B cell (primary cell): ENCODE measurements around the gene METRNL. TPM values are rescaled to one million over a fixed set of nuclear protein-coding genes. Genes with fewer than 3 reads are reported as not detected.

Experiments used
- ATAC-seq: fragments of 200-7000 bp; cut with Tn5 transposase; one replicate; pipeline ENCODE4 v1.10.0; 2021; ENCODE audit warnings: low read depth, mild to moderate bottlenecking, moderate number of reproducible peaks, moderate library complexity
- CTCF ChIA-PET: fragments of 350-600 bp; sonication (Branson Sonifier 250); formaldehyde crosslinking; loops from one replicate; lab custom pipeline; 2021; ENCODE audit warnings: antibody characterized with exemption, inconsistent platforms; lab: Charles Lee
- POLR2A ChIA-PET: fragments of 350-600 bp; sonication (Branson Sonifier 250); formaldehyde crosslinking; loops from one replicate; lab custom pipeline; 2021; ENCODE audit warnings: antibody characterized with exemption; lab: Charles Lee
- DNase-seq: peaks from one replicate; pipeline ENCODE4 v3.0.0; 2013
- H2AFZ ChIP-seq: 2 replicates; pipeline ENCODE4 v1.6.1; 2012; ENCODE audit warnings: mild to moderate bottlenecking, low read depth, low read length; ENCODE audit not compliant: insufficient read depth, poor library complexity, severe bottlenecking
- H3K27ac ChIP-seq, 2 donors: 1 replicate in 1 of 2; 2 replicates in 1 of 2; pipeline ENCODE4 v1.5.1; 2012 to 2013; ENCODE audit warnings: low read length in 2 of 2, mild to moderate bottlenecking in 2 of 2, moderate library complexity in 1 of 2
- H3K27me3 ChIP-seq, 4 experiments: fragments of 200-600 bp in 1 of 4; sonication (generic) in 1 of 4; replicated peaks in 1 of 4; 1 replicate in 2 of 4; 2 replicates in 2 of 4; pipeline versions ENCODE4 v1.6.1 to v1.7.0; 2013 to 2016; ENCODE audit warnings: low read length in 3 of 4, mild to moderate bottlenecking in 2 of 4, mixed read lengths in 1 of 4, moderate library complexity in 1 of 4; ENCODE audit not compliant: insufficient read depth in 4 of 4, control insufficient read depth in 3 of 4; ENCODE audit errors: control extremely low read depth in 1 of 4
- H3K36me3 ChIP-seq, 2 experiments: replicated peaks in 1 of 2; 1 replicate in 1 of 2; 2 replicates in 1 of 2; pipeline versions ENCODE4 v1.6.1 to v1.7.1; 2013; ENCODE audit warnings: low read length in 1 of 2; ENCODE audit not compliant: insufficient read depth in 2 of 2, control insufficient read depth in 1 of 2; ENCODE audit errors: control extremely low read depth in 1 of 2, extremely low read depth in 1 of 2
- H3K4me1 ChIP-seq, 2 donors: fragments of 200-600 bp in 1 of 2; sonication (generic) in 1 of 2; 1 replicate in 1 of 2; 2 replicates in 1 of 2; pipeline versions ENCODE4 v1.5.1 to v1.6.1; 2013 to 2017; ENCODE audit warnings: low read length in 2 of 2; ENCODE audit not compliant: control insufficient read depth in 2 of 2, insufficient read depth in 2 of 2
- H3K4me2 ChIP-seq: replicated peaks from 2 replicates; pipeline ENCODE3; 2012; ENCODE audit warnings: mild to moderate bottlenecking, low read depth, low read length; ENCODE audit not compliant: poor library complexity, severe bottlenecking
- H3K4me3 ChIP-seq, 5 experiments: fragments of 200-600 bp in 1 of 5; sonication (generic) in 1 of 5; 1 replicate in 3 of 5; 2 replicates in 2 of 5; pipeline versions ENCODE4 v1.5.1 to v1.7.0; 2011 to 2016; ENCODE audit warnings: low read length in 4 of 5, mild to moderate bottlenecking in 4 of 5, low read depth in 2 of 5, control low read depth in 1 of 5, moderate library complexity in 1 of 5; ENCODE audit not compliant: insufficient read depth in 1 of 5; ENCODE audit errors: control extremely low read depth in 1 of 5, extremely low read depth in 1 of 5
- H3K79me2 ChIP-seq: fragments of 200-600 bp; sonication (generic); one replicate; pipeline ENCODE4 v1.6.0; 2016; ENCODE audit warnings: low read length; ENCODE audit not compliant: control insufficient read depth, insufficient read depth
- H3K9ac ChIP-seq: fragments of 200-600 bp; sonication (generic); 2 replicates; pipeline ENCODE4 v1.6.1; 2017; ENCODE audit warnings: mild to moderate bottlenecking, low read length, moderate library complexity
- H3K9me3 ChIP-seq, 3 donors: one replicate each; pipeline versions ENCODE4 v1.6.1 to v1.7.1; 2013; ENCODE audit warnings: low read length in 2 of 3; ENCODE audit not compliant: control insufficient read depth in 2 of 3, insufficient read depth in 1 of 3; ENCODE audit errors: control extremely low read depth in 1 of 3
- H4K20me1 ChIP-seq: 2 replicates; pipeline ENCODE4 v1.6.0; 2012; ENCODE audit warnings: mild to moderate bottlenecking, low read length; ENCODE audit not compliant: insufficient read depth, control insufficient read depth, poor library complexity, severe bottlenecking
- H3K27ac Mint-ChIP-seq: one replicate; pipeline ENCODE4 v1.8.0; 2021; ENCODE audit warnings: mixed read lengths
- H3K27me3 Mint-ChIP-seq: one replicate; pipeline ENCODE4 v1.8.0; 2021; ENCODE audit warnings: mixed read lengths
- H3K4me1 Mint-ChIP-seq: one replicate; pipeline ENCODE4 v1.8.0; 2021; ENCODE audit warnings: mixed read lengths
- H3K4me3 Mint-ChIP-seq: one replicate; pipeline ENCODE4 v1.8.0; 2021; ENCODE audit warnings: mixed read lengths
- H3K9me3 Mint-ChIP-seq: one replicate; pipeline ENCODE4 v1.8.0; 2022; ENCODE audit warnings: mixed read lengths; ENCODE audit not compliant: insufficient read depth
- CTCF ChIP-seq: fragments of 200-600 bp; IDR thresholded peaks from one replicate; pipeline ENCODE4 v1.8.0; 2022; ENCODE audit warnings: antibody characterized with exemption, mild to moderate bottlenecking
- EZH2 ChIP-seq: IDR thresholded peaks from 2 replicates; pipeline ENCODE4 v1.6.1; 2012; ENCODE audit warnings: borderline replicate concordance, low read depth, mild to moderate bottlenecking, moderate library complexity, low read length; ENCODE audit not compliant: insufficient read depth, poor library complexity, severe bottlenecking
- WGBS: methylation state at CpG from one replicate; pipeline ENCODE4 v1.1.5; 2013; ENCODE audit warnings: missing lambda C conversion rate; ENCODE audit not compliant: insufficient coverage; 5-methylcytosine and 5-hydroxymethylcytosine counted together
- intact Hi-C: fragments of 100-400 bp; cut with micrococcal nuclease; formaldehyde crosslinking; loops from one replicate; pipeline ENCODE4 v1.10.0; 2022
- polyA plus RNA-seq: library from polyadenylated mRNA; depleted of rRNA; stranded (reverse); fragments of >200 nt; gene quantifications from 2 replicates; pipeline ENCODE4 v1.2.3, GENCODE V29; 2012
- total RNA-seq, 2 donors: library from RNA; stranded (reverse); fragments of 120-200 nt in 1 of 2; gene quantifications; 1 replicate in 1 of 2; 2 replicates in 1 of 2; pipeline versions ENCODE4 v1.2.3 to v1.2.4, GENCODE V29; 2013 to 2022

Gene METRNL
- total and polyA plus RNA-seq, 2 donors (not counting 1 experiment from before 2014, with no cell fraction given) = 11.8 to 18.4 TPM

GRCh38 chr17:83126275-83126811 lies 46.9 kb downstream of the METRNL start:
- Histone ChIP-seq H2AFZ (no peak overlapping the region), H3K4me1 (peaks cover 12 to 14% of the 10 kb centered on the region in 2 donors), H3K79me2 (no peaks in the 10 kb centered on the region), H3K9ac (no peak overlapping the region), H3K27me3 (peaks cover 0 to 60% (median 14%) of the 10 kb centered on the region in 4 experiments), H4K20me1 (no peaks in the 10 kb centered on the region), H3K36me3 (no peaks in the 10 kb centered on the region), H3K9me3 (peaks cover 0 to 4% (median 0%) of the 10 kb centered on the region in 3 donors), H3K4me2 (no peak overlapping the region), H3K27ac (no peak overlapping the region), H3K4me3 (no peak overlapping the region)
- DNase-seq = no peak
- Mint-ChIP-seq H3K27me3 (peaks cover 45% of the 10 kb centered on the region), H3K27ac (no peak overlapping the region), H3K9me3 (no peaks in the 10 kb centered on the region), H3K4me1 (peaks cover 19% of the 10 kb centered on the region), H3K4me3 (no peak overlapping the region)
- TF ChIP-seq EZH2 (no peak), CTCF (no peak)
- ChIA-PET CTCF (no interaction called here), POLR2A (no interaction called here)
- 90% methylated on average over 12 of the region's 12 CpGs for WGBS
- intact Hi-C loops = no loop called here
- no peak for ATAC-seq

- Histone ChIP-seq H3K27me3 (peaks cover 0 to 51% (median 12%) of the 10 kb centered on the region in 4 experiments), H3K4me2 (no peak overlapping the region), H3K79me2 (no peaks in the 10 kb centered on the region), H4K20me1 (no peaks in the 10 kb centered on the region), H3K9me3 (peaks cover 0 to 4% (median 0%) of the 10 kb centered on the region in 3 donors), H2AFZ (no peak overlapping the region), H3K4me3 (no peak overlapping the region), H3K9ac (no peak overlapping the region), H3K36me3 (no peaks in the 10 kb centered on the region), H3K4me1 (peaks cover 8 to 14% of the 10 kb centered on the region in 2 donors), H3K27ac (no peak overlapping the region)
- peaks cover 16% of the 10 kb centered on the region for H3K4me1 Mint-ChIP-seq
- DNase-seq = no peak
- TF ChIP-seq CTCF (no peak), EZH2 (no peak)
- H3K27ac Mint-ChIP-seq = no peak overlapping the region
- ChIA-PET CTCF (no interaction called here), POLR2A (no interaction called here)
- intact Hi-C loops = no loop called here
- ATAC-seq = no peak
- no peaks in the 10 kb centered on the region for H3K9me3 Mint-ChIP-seq
- no peak overlapping the region for H3K4me3 Mint-ChIP-seq
- 87% methylated on average over 14 of the region's 16 CpGs for whole genome bisulfite sequencing
- H3K27me3 Mint-ChIP-seq = peaks cover 37% of the 10 kb centered on the region
These were observed 48.2 kb downstream of the METRNL start for GRCh38 chr17:83127431-83128160.
